Colonic mucosa (tissue), 4 donors: ENCODE data around the gene PIK3C3. TPM values are rescaled to one million over a fixed set of nuclear protein-coding genes. Genes with fewer than 3 reads are reported as not detected.

Source experiments
- DNase-seq: peaks from one replicate; pipeline ENCODE4 v3.0.0-alpha.2; 2020
- H3K27ac ChIP-seq: fragments of 200-600 bp; one replicate; pipeline ENCODE4 v1.8.0; 2021
- H3K27me3 ChIP-seq: fragments of 200-600 bp; one replicate; pipeline ENCODE4 v1.8.0; 2021
- H3K36me3 ChIP-seq: fragments of 200-600 bp; one replicate; pipeline ENCODE4 v1.8.0; 2021
- H3K4me1 ChIP-seq: fragments of 200-600 bp; one replicate; pipeline ENCODE4 v1.8.0; 2021; ENCODE audit warnings: mild to moderate bottlenecking
- H3K4me3 ChIP-seq: fragments of 200-600 bp; one replicate; pipeline ENCODE4 v1.8.0; 2021
- H3K9ac ChIP-seq, 2 donors: one replicate each; pipeline ENCODE4 v1.7.0; 2013; ENCODE audit warnings: control low read depth in 2 of 2, low read depth in 2 of 2, low read length in 2 of 2
- H3K9me3 ChIP-seq: fragments of 200-600 bp; one replicate; pipeline ENCODE4 v1.8.0; 2021
- intact Hi-C: fragments of 100-400 bp; cut with DNase I; formaldehyde crosslinking; loops from one replicate; pipeline ENCODE4 v1.14.1; 2022
- total RNA-seq, 2 donors: library from RNA; stranded (reverse); fragmentation: NEBNext Ultra II Directional in 1 of 2; extraction: Animal tissue kit (Norgen Biotek cat#: 25700) in 1 of 2; gene quantifications; one replicate each; pipeline ENCODE4 v1.2.1, GENCODE V29; 2021
- TF ChIP-seq, protein P1 (sequence below): fragments of 200-600 bp; IDR thresholded peaks from one replicate; pipeline ENCODE4 v1.8.0; 2022; ENCODE audit warnings: antibody characterized with exemption, mild to moderate bottlenecking
- donor health status: healthy.
- donor health status: DM: no; HTN: no; CAD: no.
- donor health status: DM: no; HTN: no; CAD: no.

PIK3C3 gene
- total RNA-seq, 2 donors from 2014 or later = 32.0 to 40.3 TPM

- H3K36me3 ChIP-seq = no peaks in the 10 kb centered on the region
- TF ChIP-seq, protein P1, sequence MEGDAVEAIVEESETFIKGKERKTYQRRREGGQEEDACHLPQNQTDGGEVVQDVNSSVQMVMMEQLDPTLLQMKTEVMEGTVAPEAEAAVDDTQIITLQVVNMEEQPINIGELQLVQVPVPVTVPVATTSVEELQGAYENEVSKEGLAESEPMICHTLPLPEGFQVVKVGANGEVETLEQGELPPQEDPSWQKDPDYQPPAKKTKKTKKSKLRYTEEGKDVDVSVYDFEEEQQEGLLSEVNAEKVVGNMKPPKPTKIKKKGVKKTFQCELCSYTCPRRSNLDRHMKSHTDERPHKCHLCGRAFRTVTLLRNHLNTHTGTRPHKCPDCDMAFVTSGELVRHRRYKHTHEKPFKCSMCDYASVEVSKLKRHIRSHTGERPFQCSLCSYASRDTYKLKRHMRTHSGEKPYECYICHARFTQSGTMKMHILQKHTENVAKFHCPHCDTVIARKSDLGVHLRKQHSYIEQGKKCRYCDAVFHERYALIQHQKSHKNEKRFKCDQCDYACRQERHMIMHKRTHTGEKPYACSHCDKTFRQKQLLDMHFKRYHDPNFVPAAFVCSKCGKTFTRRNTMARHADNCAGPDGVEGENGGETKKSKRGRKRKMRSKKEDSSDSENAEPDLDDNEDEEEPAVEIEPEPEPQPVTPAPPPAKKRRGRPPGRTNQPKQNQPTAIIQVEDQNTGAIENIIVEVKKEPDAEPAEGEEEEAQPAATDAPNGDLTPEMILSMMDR = no peak
- H3K4me1 ChIP-seq = no peaks in the 10 kb centered on the region
- no peaks in the 10 kb centered on the region for H3K27me3 ChIP-seq
- no peak for DNase-seq
- H3K4me3 ChIP-seq = no peak overlapping the region
- no peak overlapping the region for H3K9ac ChIP-seq
- intact Hi-C loops = no loop called here
- H3K27ac ChIP-seq = no peak overlapping the region
- H3K9me3 ChIP-seq = no peaks in the 10 kb centered on the region
Measured at GRCh38 chr18:41948544-41949110, 6.4 kb upstream of the PIK3C3 start.

GRCh38 chr18:41949206-41949920 lies 5.7 kb upstream of the PIK3C3 start:
- Histone ChIP-seq H3K9ac (no peak overlapping the region), H3K27me3 (no peaks in the 10 kb centered on the region)
- intact Hi-C loops = no loop called here

DNA sequence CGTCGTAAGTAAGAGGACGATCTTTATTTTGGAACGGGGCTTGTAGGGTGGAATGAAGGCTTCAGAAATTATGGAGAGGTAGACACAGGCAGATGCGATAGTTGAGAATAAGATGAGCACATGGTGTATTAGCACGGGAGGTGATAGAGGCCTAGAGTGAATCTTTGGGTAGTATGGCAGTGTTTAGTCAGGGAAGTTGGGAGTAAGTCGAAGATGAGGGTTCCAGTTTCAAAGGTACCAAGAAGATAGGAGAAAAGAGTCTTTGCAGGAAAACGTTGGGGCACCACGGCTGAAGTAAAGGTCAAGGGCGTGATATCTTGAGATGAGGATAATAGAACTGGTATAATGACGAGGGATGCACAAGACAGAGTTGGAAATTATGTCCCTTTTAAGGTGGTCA lies 654 bp downstream of the PIK3C3 start:
- no peaks in the 10 kb centered on the region for H3K4me1 ChIP-seq
- H3K9ac ChIP-seq = peak overlapping the region; percentile 65 to 90
- no peaks in the 10 kb centered on the region for H3K9me3 ChIP-seq
- H3K27ac ChIP-seq = peak overlapping the region; percentile 54
- no peaks in the 10 kb centered on the region for H3K27me3 ChIP-seq
- intact Hi-C loops = no loop called here
- TF ChIP-seq, protein P1 = no peak
- peak overlapping the region; percentile 70 for H3K4me3 ChIP-seq
- H3K36me3 ChIP-seq = no peaks in the 10 kb centered on the region
- no peak for DNase-seq

More at GRCh38 chr18:41949206-41949920, 5.7 kb upstream of the PIK3C3 start:
- Histone ChIP-seq H3K27ac (no peak overlapping the region), H3K36me3 (no peaks in the 10 kb centered on the region), H3K4me3 (no peak overlapping the region), H3K9me3 (no peaks in the 10 kb centered on the region), H3K4me1 (no peaks in the 10 kb centered on the region)
- DNase-seq = no peak
- TF ChIP-seq, protein P1 = no peak

DNA sequence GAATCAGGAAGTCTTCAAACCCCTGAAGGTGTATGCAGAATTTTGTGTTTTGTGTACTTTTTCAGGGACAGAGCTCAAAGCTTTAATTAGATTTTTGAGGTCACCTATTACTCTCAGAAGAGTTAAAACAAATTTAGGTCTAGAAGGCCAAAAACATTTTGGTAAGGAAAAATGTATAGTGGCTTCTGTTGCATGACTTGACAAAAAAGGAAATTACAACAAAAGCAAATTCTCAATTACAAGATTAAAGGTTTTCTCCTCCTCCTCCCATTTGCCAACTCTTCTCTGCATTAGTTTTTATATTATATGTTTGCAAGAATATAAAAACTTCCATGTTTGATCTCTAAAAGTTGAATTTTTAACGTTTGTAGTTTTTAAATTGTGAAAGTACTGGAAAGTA lies 4.0 kb downstream of the PIK3C3 start:
- no peak overlapping the region for H3K9ac ChIP-seq
- TF ChIP-seq, protein P1 = no peak
- H3K27ac ChIP-seq = no peak overlapping the region
- H3K27me3 ChIP-seq = no peaks in the 10 kb centered on the region
- H3K4me3 ChIP-seq = no peak overlapping the region
- no peak for DNase-seq
- intact Hi-C loops = no loop called here
- H3K4me1 ChIP-seq = no peaks in the 10 kb centered on the region
- H3K36me3 ChIP-seq = no peaks in the 10 kb centered on the region
- H3K9me3 ChIP-seq = no peaks in the 10 kb centered on the region

DNA sequence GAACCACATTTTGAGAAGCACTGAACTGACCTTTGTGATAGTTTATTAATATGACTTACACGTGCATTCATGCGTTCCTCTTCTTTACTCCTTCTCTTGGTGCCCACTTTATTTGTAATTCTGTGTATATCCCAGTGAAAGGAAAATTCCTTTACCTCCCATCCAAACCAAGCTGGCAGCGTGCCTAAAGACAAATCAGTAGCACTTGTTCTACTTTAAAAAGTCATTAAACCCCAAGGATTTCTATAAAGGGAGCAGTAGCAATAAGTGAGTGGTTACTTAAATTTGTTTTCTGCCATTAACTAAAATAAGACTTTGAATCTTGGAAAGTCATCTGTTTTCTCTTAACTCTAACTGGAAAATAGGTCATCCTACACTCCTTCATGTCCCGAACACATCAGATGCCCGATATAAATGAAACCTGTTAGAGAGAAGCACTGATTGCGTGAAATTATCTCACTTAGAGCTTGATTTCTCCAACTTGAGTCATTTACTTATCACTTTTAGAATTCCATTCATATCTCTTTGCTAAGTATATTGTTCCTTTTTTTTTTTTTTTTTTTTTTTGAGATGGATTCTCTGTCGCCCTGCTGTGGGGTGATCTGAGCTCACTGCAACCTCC lies 10.7 kb downstream of the PIK3C3 start:
- DNase-seq = no peak
- H3K9me3 ChIP-seq = no peaks in the 10 kb centered on the region
- no peaks in the 10 kb centered on the region for H3K36me3 ChIP-seq
- no peak overlapping the region for H3K27ac ChIP-seq
- H3K4me3 ChIP-seq = no peak overlapping the region
- no peaks in the 10 kb centered on the region for H3K27me3 ChIP-seq
- no peaks in the 10 kb centered on the region for H3K4me1 ChIP-seq
- intact Hi-C loops = no loop called here
- TF ChIP-seq, protein P1 = no peak
- no peak overlapping the region for H3K9ac ChIP-seq
